K562 (cell line): ENCODE results near the gene NEIL1. TPM values are rescaled to one million over a fixed set of nuclear protein-coding genes. Genes with fewer than 3 reads are reported as not detected.

ENCODE experiments used
- CHD4 ChIP-seq: fragments of 200-600 bp; sonication (generic); IDR thresholded peaks from 3 replicates; pipeline ENCODE4 v1.6.1; 2012; ENCODE audit warnings: low read depth, mild to moderate bottlenecking, mixed read lengths, low read length, inconsistent platforms; ENCODE audit not compliant: insufficient read depth, insufficient replicate concordance, poor library complexity, severe bottlenecking
- CREB3L1 ChIP-seq: fragments of 450-650 bp; IDR thresholded peaks from 2 replicates; pipeline ENCODE4 v1.6.1; 2014; ENCODE audit warnings: low read depth, mild to moderate bottlenecking, moderate library complexity, borderline replicate concordance
- KDM2B ChIP-seq: fragments of 250-450 bp; sonication (Bioruptor Pico); IDR thresholded peaks from 2 replicates; pipeline ENCODE4 v1.8.0; 2021; ENCODE audit warnings: mild to moderate bottlenecking, moderate library complexity
- KLF1 ChIP-seq: fragments of 450-650 bp; IDR thresholded peaks from 2 replicates; pipeline ENCODE4 v1.6.1; 2016; ENCODE audit warnings: missing genetic modification characterization, missing compliant biosample characterization
- LCOR ChIP-seq: sonication (generic); formaldehyde crosslinking; IDR thresholded peaks from 2 replicates; pipeline ENCODE4 v1.8.0; 2022; ENCODE audit warnings: mild to moderate bottlenecking, missing genetic modification reagents
- MBD1 ChIP-seq: fragments of 250-450 bp; sonication (Bioruptor Pico); IDR thresholded peaks from 2 replicates; pipeline ENCODE4 v1.8.0; 2022; ENCODE audit warnings: inconsistent platforms
- MLLT1 ChIP-seq, 2 experiments: fragments of 450-650 bp; IDR thresholded peaks; 2 replicates each; pipeline ENCODE4 v1.6.1; 2016
- NFRKB ChIP-seq: fragments of 450-650 bp; IDR thresholded peaks from 2 replicates; pipeline ENCODE4 v1.6.1; 2016; ENCODE audit warnings: low read depth
- NR2C2 ChIP-seq, 2 experiments: fragments of 200-800 bp in 1 of 2; sonication (Bioruptor generic) in 1 of 2; sonication (generic) in 1 of 2; formaldehyde crosslinking in 1 of 2; IDR thresholded peaks; 2 replicates each; pipeline versions ENCODE4 v1.6.1 to v1.8.0; 2016 to 2022; ENCODE audit warnings: mild to moderate bottlenecking in 1 of 2, missing compliant biosample characterization in 1 of 2, missing genetic modification characterization in 1 of 2, missing genetic modification reagents in 1 of 2
- PHF20 ChIP-seq: fragments of 450-650 bp; IDR thresholded peaks from 2 replicates; pipeline ENCODE4 v1.6.1; 2018; ENCODE audit not compliant: partially characterized antibody
- PHTF2 ChIP-seq: fragments of 250-450 bp; sonication (Bioruptor Pico); IDR thresholded peaks from 2 replicates; pipeline ENCODE4 v1.5.0; 2021; ENCODE audit warnings: mild to moderate bottlenecking
- POLR2G ChIP-seq: fragments of 200-400 bp; formaldehyde crosslinking; IDR thresholded peaks from 2 replicates; pipeline ENCODE4 v1.6.1; 2017; ENCODE audit warnings: low read depth, mild to moderate bottlenecking, antibody characterized with exemption, low read length, moderate library complexity
- POLR3A ChIP-seq: IDR thresholded peaks from 2 replicates; pipeline ENCODE4 v1.6.1; 2011; ENCODE audit warnings: borderline replicate concordance, mild to moderate bottlenecking, moderate library complexity; ENCODE audit not compliant: insufficient read length, insufficient read depth; ENCODE audit errors: extremely low read depth
- SNIP1 ChIP-seq: fragments of 450-650 bp; IDR thresholded peaks from 2 replicates; pipeline ENCODE4 v1.7.1; 2017; ENCODE audit warnings: low read depth, mild to moderate bottlenecking
- SRSF3 ChIP-seq: fragments of 200-400 bp; formaldehyde crosslinking; IDR thresholded peaks from 2 replicates; pipeline ENCODE4 v1.6.1; 2016; ENCODE audit warnings: mild to moderate bottlenecking, low read length, moderate library complexity; ENCODE audit not compliant: insufficient read depth
- USF2 ChIP-seq: sonication (generic); formaldehyde crosslinking; IDR thresholded peaks from 2 replicates; pipeline ENCODE4 v1.5.0; 2020; ENCODE audit warnings: missing genetic modification reagents
- ZNF232 ChIP-seq: sonication (generic); formaldehyde crosslinking; IDR thresholded peaks from 2 replicates; pipeline ENCODE4 v1.8.0; 2022; ENCODE audit warnings: mild to moderate bottlenecking, missing genetic modification reagents
- ZNF586 ChIP-seq: fragments of 450-650 bp; formaldehyde crosslinking; conservative IDR thresholded peaks from 2 replicates; pipeline ENCODE4 v1.4.0; 2020; ENCODE audit warnings: mild to moderate bottlenecking, moderate library complexity
- ZNF740 ChIP-seq, 3 experiments: fragments of 200-800 bp in 1 of 3; sonication (Bioruptor generic) in 1 of 3; sonication (generic) in 1 of 3; formaldehyde crosslinking in 1 of 3; IDR thresholded peaks; 2 replicates each; pipeline versions ENCODE4 v1.6.1 to v1.8.0; 2016 to 2022; ENCODE audit warnings: mild to moderate bottlenecking in 2 of 3, missing compliant biosample characterization in 2 of 3, missing genetic modification characterization in 2 of 3, missing genetic modification reagents in 1 of 3
- polyA plus RNA-seq, 8 experiments: library from polyadenylated mRNA; depleted of rRNA in 4 of 8; stranded (reverse) in 5 of 8; unstranded in 3 of 8; fragments of >200 nt; fragmentation: Nextera tagmentation in 2 of 8; fragmentation: Illumina TruSeq in 1 of 8; extraction: Ambion mirVana in 2 of 8; extraction: Trizol in 1 of 8; gene quantifications; 2 replicates each; pipeline versions ENCODE4 v1.2.1 to v1.2.3, GENCODE V29; 2011 to 2014; ENCODE audit warnings: inconsistent platforms in 1 of 8, missing spikeins in 1 of 8
- total RNA-seq, 7 experiments: library from RNA; depleted of rRNA in 6 of 7; stranded (reverse); fragments of >200 nt in 6 of 7; fragmentation: Illumina TruSeq in 2 of 7; extraction: Trizol in 2 of 7; gene quantifications; 2 replicates each; pipeline versions ENCODE4 v1.2.1 to v1.2.3, GENCODE V29; 2011 to 2021; ENCODE audit warnings: low replicate concordance in 1 of 7

NEIL1 gene
- total and polyA plus RNA-seq, 9 of the 15 experiments (the other 6 are each of a cell fraction or from before 2014, with no cell fraction given) = 0.14 to 4.3 (median 2.4) TPM

GRCh38 chr15:75347222-75348033 is 589 bp downstream of the NEIL1 start (continued):
- TF ChIP-seq NR2C2 (CRISPR knock-in tag; IDR thresholded peaks at IDR 0.05) = 0 out of 2 replicates have a peak, but pooled peaks have one; percentile 17
- TF ChIP-seq NR2C2 (tag; IDR thresholded peaks at IDR 0.05) = no peak
- TF ChIP-seq ZNF232 (CRISPR knock-in tag) = no peak
- 0 out of 2 replicates have a peak, but pooled peaks have one; percentile 26 for TF ChIP-seq KDM2B
- 0 out of 2 replicates have a peak, but pooled peaks have one; percentile 33 for TF ChIP-seq CREB3L1
- TF ChIP-seq KLF1 (tag) = peak; percentile 25; the same call in 1 of the 2 replicates
- 0 out of 2 replicates have a peak, but pooled peaks have one; percentile 48 for TF ChIP-seq LCOR
- TF ChIP-seq SNIP1 = no peak
- no peak for TF ChIP-seq NFRKB
- TF ChIP-seq CHD4 = no peak
- TF ChIP-seq ZNF586 (CRISPR knock-in tag) = no peak
- peak; percentile 34 for TF ChIP-seq PHF20
- peak; percentile 81 for TF ChIP-seq POLR2G
- no peak for TF ChIP-seq USF2 (CRISPR knock-in tag)
- peak in 1 of 2 experiments; percentile 37; a peak in 1 of 4 replicates for TF ChIP-seq MLLT1 (IDR thresholded peaks at IDR 0.05)
- no peak for TF ChIP-seq PHTF2
- no peak for TF ChIP-seq SRSF3
- TF ChIP-seq ZNF740 (CRISPR knock-in tag; IDR thresholded peaks at IDR 0.05) = peak; percentile 31; the same call in 1 of the 2 replicates
- TF ChIP-seq ZNF740 (tag; IDR thresholded peaks at IDR 0.05) = no peak
- TF ChIP-seq POLR3A = no peak
- 0 out of 2 replicates have a peak, but pooled peaks have one; percentile 8 for TF ChIP-seq MBD1 (CRISPR knock-in tag)
